ENCODE measurements around the gene ITGB3BP.
A peak's percentile ranks its signal among the peaks of the same experiment; 100 is the strongest.

The ITGB3BP gene

GRCh38 chr1:63414691-63415365, 108.2 kb downstream of the ITGB3BP start:
- DNase-seq, result no peak

- DNase-seq, result no peak
Observed at GRCh38 chr1:63413394-63413793, 109.6 kb downstream of the ITGB3BP start.

GRCh38 chr1:63411066-63411465, 112.0 kb downstream of the ITGB3BP start:
- no peak for DNase-seq

- DNase-seq, result no peak
Observed at GRCh38 chr1:63408331-63408730, 114.7 kb downstream of the ITGB3BP start.

- no peak for DNase-seq
Observed at GRCh38 chr1:63407002-63407401, 116.0 kb downstream of the ITGB3BP start.

GRCh38 chr1:63405987-63406386, 117.0 kb downstream of the ITGB3BP start:
- DNase-seq, result no peak

GRCh38 chr1:63405021-63405420, 118.0 kb downstream of the ITGB3BP start:
- no peak for DNase-seq

- peak; percentile 3 to 73 for DNase-seq
Observed at GRCh38 chr1:63403386-63403785, 119.6 kb downstream of the ITGB3BP start.

GRCh38 chr1:63401945-63402344, 121.1 kb downstream of the ITGB3BP start:
- no peak for DNase-seq
